ENCODE data around the gene MTRFR. TPM values are rescaled to one million over a fixed set of nuclear protein-coding genes. Genes with fewer than 3 reads are reported as not detected.

The MTRFR gene
- total and polyA plus RNA-seq, 2 experiments from 2014 or later, result 7.5 to 21.3 TPM

DNA sequence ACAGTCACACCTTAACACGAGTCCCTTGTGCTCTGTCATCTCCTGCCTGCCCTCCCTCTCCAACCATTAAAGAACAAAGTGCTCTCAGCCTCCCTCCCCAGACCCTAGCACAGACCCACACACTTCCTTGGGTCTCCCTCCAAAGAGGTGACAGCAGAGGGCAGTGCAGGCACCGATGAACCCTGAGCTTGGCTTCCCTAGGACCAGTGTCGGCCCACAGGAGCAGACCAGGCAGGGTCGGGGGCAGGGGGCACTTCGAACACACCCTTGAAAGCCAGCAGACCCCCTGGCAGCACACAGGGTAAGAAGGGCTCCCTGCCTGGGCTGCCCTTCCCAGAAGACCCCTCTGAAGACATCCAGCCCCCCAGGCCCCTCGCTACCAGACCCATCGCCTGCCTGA is 31.4 kb downstream of the MTRFR start:
- Histone ChIP-seq H4K20me1 (ENCODE audit: insufficient read depth) (no peaks in the 10 kb centered on the region), H3F3A (ENCODE audit: insufficient read depth) (peaks cover 22% of the 10 kb centered on the region), H3K4me1 (ENCODE audit: insufficient read depth) (peaks cover 8% of the 10 kb centered on the region; the same call in 1 of the 2 replicates), H3K27ac (no peak overlapping the region), H3K4me3 (no peak overlapping the region), H3K9ac (no peak overlapping the region), H3K4me2 (ENCODE audit: unreplicated experiment) (no peak overlapping the region), H3K36me3 (ENCODE audit: low read depth) (peaks cover 33% of the 10 kb centered on the region), H3K9me2 (ENCODE audit: insufficient read depth) (no peaks in the 10 kb centered on the region), H3K27me3 (replicated peaks; ENCODE audit: insufficient read depth) (no peaks in the 10 kb centered on the region), H2AFZ (no peak overlapping the region), H3K9me3 (ENCODE audit: low read depth) (no peaks in the 10 kb centered on the region), H3K79me2 (ENCODE audit: insufficient read depth) (peaks cover 92% of the 10 kb centered on the region)
- 61 to 63% methylated on average over 7 of the region's 7 CpGs for WGBS, 2 experiments (ENCODE audit: low coverage in 1 of 2, low lambda C conversion rate in 2 of 2, missing lambda C conversion rate in 2 of 2)
- no peak for TF ChIP-seq EZH2 (IDR thresholded peaks at IDR 0.05; ENCODE audit: insufficient read depth, poor library complexity, severe bottlenecking)
- TF ChIP-seq EZH2phosphoT487 (IDR thresholded peaks at IDR 0.05; ENCODE audit: insufficient read depth, low read depth), result no peak
- no peak for DNase-seq
- in situ Hi-C loops (cut with MboI), result no loop called here

DNA sequence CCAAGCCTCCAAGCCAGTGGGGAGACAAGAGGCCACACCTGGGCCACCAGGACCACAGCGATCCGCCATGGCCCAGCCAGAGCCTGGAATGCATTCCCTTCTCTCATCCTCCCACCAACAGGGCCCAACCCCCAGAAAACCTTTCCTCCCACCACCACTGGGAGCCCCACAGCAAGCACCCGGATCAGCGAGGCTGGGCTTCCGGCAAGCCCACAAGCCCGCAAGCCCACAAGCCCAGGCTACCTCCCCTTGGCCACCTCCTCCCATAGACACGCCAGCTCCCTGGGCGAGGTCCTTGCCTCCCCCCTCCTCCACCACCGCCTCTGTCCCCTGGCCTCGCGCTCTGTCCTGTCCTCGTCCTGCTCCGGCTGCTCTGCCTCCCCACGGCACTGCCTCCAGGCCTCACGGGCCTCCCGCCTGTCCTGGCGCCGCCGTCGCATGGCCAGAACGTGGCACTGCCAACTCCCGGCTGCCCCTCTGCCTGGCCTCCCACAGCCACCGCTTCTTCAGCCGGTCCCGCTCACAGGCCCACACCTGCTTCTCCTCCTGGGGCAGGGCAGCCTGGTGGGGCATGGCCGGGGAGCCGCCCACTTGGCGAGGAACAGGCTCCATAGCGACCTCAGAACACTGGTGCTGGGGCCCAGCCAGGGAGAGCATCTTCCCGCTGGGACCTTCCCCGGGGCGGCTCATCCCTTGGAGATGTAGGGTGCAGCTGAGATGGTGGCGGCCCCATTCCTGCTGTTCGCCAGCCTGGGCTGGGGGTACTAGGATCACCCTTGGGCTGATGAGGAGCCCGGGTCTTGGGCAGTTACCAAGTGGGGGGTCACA is 32.8 kb downstream of the MTRFR start:
- Histone ChIP-seq H3K27me3 (replicated peaks; ENCODE audit: insufficient read depth) (no peaks in the 10 kb centered on the region), H3F3A (ENCODE audit: insufficient read depth) (peaks cover 9% of the 10 kb centered on the region), H3K79me2 (ENCODE audit: insufficient read depth) (peaks cover 96% of the 10 kb centered on the region), H4K20me1 (ENCODE audit: insufficient read depth) (no peaks in the 10 kb centered on the region), H3K4me3 (no peak overlapping the region), H3K9me3 (ENCODE audit: low read depth) (no peaks in the 10 kb centered on the region), H3K9me2 (ENCODE audit: insufficient read depth) (no peaks in the 10 kb centered on the region), H2AFZ (no peak overlapping the region), H3K27ac (no peak overlapping the region), H3K4me2 (ENCODE audit: unreplicated experiment) (no peak overlapping the region), H3K36me3 (ENCODE audit: low read depth) (peaks cover 18% of the 10 kb centered on the region), H3K4me1 (ENCODE audit: insufficient read depth) (peaks cover 8% of the 10 kb centered on the region; the same call in 1 of the 2 replicates), H3K9ac (no peak overlapping the region)
- TF ChIP-seq EZH2 (IDR thresholded peaks at IDR 0.05; ENCODE audit: insufficient read depth, poor library complexity, severe bottlenecking) (no peak), EZH2phosphoT487 (IDR thresholded peaks at IDR 0.05; ENCODE audit: insufficient read depth, low read depth) (no peak)
- DNase-seq, result no peak
- in situ Hi-C loops (cut with MboI), result no loop called here
- 91 to 93% methylated on average over 35 of the region's 35 CpGs for WGBS, 2 experiments (ENCODE audit: low coverage in 1 of 2, low lambda C conversion rate in 2 of 2, missing lambda C conversion rate in 2 of 2)

DNA sequence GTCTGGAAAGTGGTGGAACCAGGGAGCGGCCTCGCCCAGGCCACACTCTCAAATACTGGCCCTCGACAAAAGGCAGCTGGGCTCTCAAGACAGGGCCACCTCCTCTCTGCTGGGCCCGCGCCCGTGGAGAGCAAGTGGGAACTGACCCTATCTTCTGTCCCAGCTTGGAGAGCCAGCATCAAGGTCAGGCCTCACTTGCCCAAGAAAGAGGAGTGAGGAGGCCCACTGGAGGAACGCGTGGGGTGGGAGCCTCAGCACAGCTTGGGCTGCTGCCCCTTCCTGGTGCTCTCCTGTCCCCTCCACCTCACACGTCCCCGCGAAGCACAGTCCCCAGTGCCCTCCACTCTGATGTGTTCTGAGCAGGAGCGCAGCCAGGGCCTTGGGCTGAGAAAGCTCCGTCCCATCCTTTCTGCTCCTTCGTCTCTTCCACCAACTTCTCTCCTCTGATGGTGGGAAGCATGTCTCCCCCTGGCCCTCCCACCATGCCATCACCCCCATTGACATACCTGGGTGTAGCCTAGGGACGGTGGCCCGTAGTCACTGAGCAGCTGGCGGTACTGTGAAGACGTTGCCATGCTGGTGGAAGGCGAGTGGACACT is 33.5 kb downstream of the MTRFR start:
- peaks cover 12% of the 10 kb centered on the region; the same call in 1 of the 2 replicates for H3K36me3 ChIP-seq (ENCODE audit: low read depth)
- H3F3A ChIP-seq (ENCODE audit: insufficient read depth), result peaks cover 2% of the 10 kb centered on the region
- WGBS, 2 experiments (ENCODE audit: low coverage in 1 of 2, low lambda C conversion rate in 2 of 2, missing lambda C conversion rate in 2 of 2), result 87 to 90% methylated on average over 19 of the region's 19 CpGs
- no peak overlapping the region for H2AFZ ChIP-seq
- H4K20me1 ChIP-seq (ENCODE audit: insufficient read depth), result no peaks in the 10 kb centered on the region
- no peak overlapping the region for H3K9ac ChIP-seq
- H3K9me3 ChIP-seq (ENCODE audit: low read depth), result no peaks in the 10 kb centered on the region
- peaks cover 8% of the 10 kb centered on the region; the same call in 1 of the 2 replicates for H3K4me1 ChIP-seq (ENCODE audit: insufficient read depth)
- H3K4me2 ChIP-seq (ENCODE audit: unreplicated experiment), result no peak overlapping the region
- peaks cover 88% of the 10 kb centered on the region for H3K79me2 ChIP-seq (ENCODE audit: insufficient read depth)
- DNase-seq, result no peak
- in situ Hi-C loops (cut with MboI), result no loop called here
- TF ChIP-seq EZH2phosphoT487 (IDR thresholded peaks at IDR 0.05; ENCODE audit: insufficient read depth, low read depth), result no peak
- TF ChIP-seq EZH2 (IDR thresholded peaks at IDR 0.05; ENCODE audit: insufficient read depth, poor library complexity, severe bottlenecking), result no peak
- H3K4me3 ChIP-seq, result no peak overlapping the region
- H3K27me3 ChIP-seq (replicated peaks; ENCODE audit: insufficient read depth), result no peaks in the 10 kb centered on the region
- no peak overlapping the region for H3K27ac ChIP-seq
- no peaks in the 10 kb centered on the region for H3K9me2 ChIP-seq (ENCODE audit: insufficient read depth)

DNA sequence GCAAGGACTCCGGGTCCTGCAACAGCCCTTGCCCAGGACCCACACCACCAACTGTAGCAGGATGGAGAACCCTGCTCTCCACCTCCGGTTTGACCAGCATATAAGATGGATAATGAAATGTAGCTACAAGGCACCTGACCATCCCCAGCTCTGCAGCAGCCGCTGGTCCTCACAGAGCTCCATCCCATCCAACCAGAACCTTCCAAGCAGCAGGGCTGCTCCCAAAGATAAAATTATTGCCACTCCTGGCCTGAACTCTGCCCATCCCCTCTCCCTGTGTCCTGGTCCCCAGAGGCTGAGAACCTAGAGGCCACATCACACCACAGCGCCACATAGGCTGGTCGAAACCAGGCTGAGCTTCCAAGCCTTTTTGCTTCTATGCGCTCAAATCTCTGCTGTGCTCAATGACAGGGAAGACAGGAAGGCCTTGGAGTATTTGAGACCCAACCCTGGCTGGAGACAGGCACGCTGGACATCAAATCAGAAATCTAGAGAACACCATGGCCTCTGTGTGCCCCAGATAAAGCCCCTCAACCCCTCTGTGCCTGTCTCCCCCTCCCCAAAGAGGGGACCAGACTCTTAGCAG is 34.2 kb downstream of the MTRFR start:
- Histone ChIP-seq H3K4me1 (ENCODE audit: insufficient read depth) (peaks cover 11% of the 10 kb centered on the region; the same call in 1 of the 2 replicates), H3K9ac (no peak overlapping the region), H3F3A (ENCODE audit: insufficient read depth) (no peaks in the 10 kb centered on the region; the same call in 1 of the 2 replicates), H2AFZ (no peak overlapping the region), H3K4me3 (no peak overlapping the region), H3K9me3 (ENCODE audit: low read depth) (no peaks in the 10 kb centered on the region), H3K79me2 (ENCODE audit: insufficient read depth) (peaks cover 87% of the 10 kb centered on the region), H4K20me1 (ENCODE audit: insufficient read depth) (no peaks in the 10 kb centered on the region), H3K36me3 (ENCODE audit: low read depth) (peaks cover 8% of the 10 kb centered on the region; the same call in 1 of the 2 replicates), H3K27ac (no peak overlapping the region), H3K4me2 (ENCODE audit: unreplicated experiment) (no peak overlapping the region), H3K27me3 (replicated peaks; ENCODE audit: insufficient read depth) (no peaks in the 10 kb centered on the region), H3K9me2 (ENCODE audit: insufficient read depth) (no peaks in the 10 kb centered on the region)
- in situ Hi-C loops (cut with MboI), result no loop called here
- WGBS, 2 experiments (ENCODE audit: low coverage in 1 of 2, low lambda C conversion rate in 2 of 2, missing lambda C conversion rate in 2 of 2), result 89 to 98% methylated on average over 6 of the region's 7 CpGs
- TF ChIP-seq EZH2 (IDR thresholded peaks at IDR 0.05; ENCODE audit: insufficient read depth, poor library complexity, severe bottlenecking), result no peak
- TF ChIP-seq EZH2phosphoT487 (IDR thresholded peaks at IDR 0.05; ENCODE audit: insufficient read depth, low read depth), result no peak
- DNase-seq, result no peak
